ENCODE measurements around the gene CASP3.
"Not testable (repeated sequence)": the region's sequence is repeated elsewhere in the genome, so short reads cannot be mapped to it uniquely, and the experiment has no call there.

Gene CASP3

GRCh38 chr4:184628103-184628502 is 21.1 kb downstream of the CASP3 start:
- DNase-seq, result no peak

- DNase-seq, result not testable (repeated sequence)
Observed at GRCh38 chr4:184625783-184626596, 23.3 kb downstream of the CASP3 start.

- no peak for DNase-seq
Observed at GRCh38 chr4:184624972-184625554, 24.2 kb downstream of the CASP3 start.

GRCh38 chr4:184624504-184624903 is 24.7 kb downstream of the CASP3 start:
- not testable (repeated sequence) for DNase-seq

- DNase-seq, result no peak
Observed at GRCh38 chr4:184621518-184621917, 27.7 kb downstream of the CASP3 start.

- DNase-seq, result no peak
Observed at GRCh38 chr4:184620212-184620867, 28.9 kb downstream of the CASP3 start.

GRCh38 chr4:184617600-184618196 is 31.5 kb downstream of the CASP3 start:
- DNase-seq, result no peak

GRCh38 chr4:184616633-184617551 is 32.4 kb downstream of the CASP3 start:
- no peak for DNase-seq

- not testable (repeated sequence) for DNase-seq
Observed at GRCh38 chr4:184616168-184616567, 33.1 kb downstream of the CASP3 start.

- no peak for DNase-seq
Observed at GRCh38 chr4:184614509-184614908, 34.7 kb downstream of the CASP3 start.

- no peak for DNase-seq
Observed at GRCh38 chr4:184613405-184613804, 35.8 kb downstream of the CASP3 start.

- no peak for DNase-seq
Observed at GRCh38 chr4:184612074-184612473, 37.2 kb downstream of the CASP3 start.

- not testable (repeated sequence) for DNase-seq
Observed at GRCh38 chr4:184607429-184607828, 41.8 kb downstream of the CASP3 start.

GRCh38 chr4:184602857-184603256 is 46.4 kb downstream of the CASP3 start:
- DNase-seq, result not testable (repeated sequence)

GRCh38 chr4:184600982-184601381 is 48.3 kb downstream of the CASP3 start:
- DNase-seq, result not testable (repeated sequence)

GRCh38 chr4:184599492-184600135 is 49.6 kb downstream of the CASP3 start:
- no peak for DNase-seq

GRCh38 chr4:184598753-184599491 is 50.3 kb downstream of the CASP3 start:
- DNase-seq, result no peak

- no peak for DNase-seq
Observed at GRCh38 chr4:184596617-184597185, 52.5 kb downstream of the CASP3 start.

GRCh38 chr4:184596044-184596616 is 53.1 kb downstream of the CASP3 start:
- no peak for DNase-seq

GRCh38 chr4:184595430-184595829 is 53.8 kb downstream of the CASP3 start:
- DNase-seq, result no peak
